ENCODE results near the gene LTO1. TPM values are rescaled to one million over a fixed set of nuclear protein-coding genes. Genes with fewer than 3 reads are reported as not detected.

Gene LTO1
- total and polyA plus RNA-seq, 10 donors: 17.5 to 41.4 (median 31.0) TPM

DNA sequence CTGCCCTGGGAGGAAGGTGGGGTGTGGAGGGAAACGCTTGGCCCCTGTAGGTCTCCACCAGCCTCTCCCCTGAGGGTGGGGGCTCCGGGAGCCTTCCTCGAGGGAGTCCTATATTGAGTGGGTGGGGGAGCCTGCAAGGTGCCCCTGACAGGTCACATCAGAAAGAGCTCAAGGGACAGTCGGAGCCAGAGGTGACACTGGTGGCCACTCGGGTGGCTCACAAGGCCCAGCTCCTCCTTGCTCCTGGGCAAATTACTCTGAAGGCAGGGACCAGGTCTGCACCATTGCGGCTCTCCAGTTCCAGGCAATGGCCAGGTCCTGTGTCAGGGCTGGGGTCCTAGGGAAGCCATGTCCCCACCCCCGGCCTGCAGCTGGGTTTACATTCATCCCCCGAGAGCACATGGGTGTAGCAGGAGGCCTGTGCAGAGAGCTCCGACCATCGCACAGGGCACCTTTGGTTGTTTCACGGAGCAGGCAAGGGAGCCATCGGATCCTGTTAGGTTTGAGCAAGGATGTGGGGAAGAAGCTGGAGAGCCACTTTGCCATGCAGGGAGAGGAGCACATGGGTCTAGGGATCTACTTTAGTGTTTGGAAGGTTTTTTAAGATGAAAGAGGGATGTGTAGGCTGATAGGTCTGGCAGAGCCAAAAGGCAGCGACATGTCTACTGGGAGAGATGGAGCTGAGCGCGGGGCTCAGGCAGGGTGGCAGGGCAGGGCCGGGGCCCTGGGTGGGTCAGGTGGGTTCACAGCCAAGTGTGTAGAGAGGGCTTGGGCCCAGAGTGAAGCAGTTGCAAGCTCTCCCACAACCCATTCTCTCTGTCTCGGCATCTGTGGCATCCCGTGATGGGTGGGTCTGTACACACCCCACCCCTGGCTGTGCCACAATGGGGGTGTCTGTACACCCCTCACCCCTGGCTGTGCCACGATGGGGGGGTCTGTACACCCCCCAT lies 19.4 kb downstream of the LTO1 start:
- WGBS, 5 donors: 86 to 93% (median 91%) methylated on average over 18 to 19 of the region's 19 CpGs
- Histone ChIP-seq H3K27me3 (replicated peaks in 1 of 7) (no peaks in the 10 kb centered on the region), H3K36me3 (peaks cover 0 to 43% (median 26%) of the 10 kb centered on the region in 6 donors), H3K4me1 (peaks cover 0 to 15% (median 8%) of the 10 kb centered on the region in 6 donors), H3K4me3 (no peak overlapping the region), H3K9me3 (no peaks in the 10 kb centered on the region), H3K27ac (no peak overlapping the region)
- DNase-seq: peak; percentile 61
- TF ChIP-seq POLR2A (IDR thresholded peaks at IDR 0.05) (no peak), POLR2AphosphoS5 (IDR thresholded peaks at IDR 0.05) (no peak)
- TF ChIP-seq, protein P1, sequence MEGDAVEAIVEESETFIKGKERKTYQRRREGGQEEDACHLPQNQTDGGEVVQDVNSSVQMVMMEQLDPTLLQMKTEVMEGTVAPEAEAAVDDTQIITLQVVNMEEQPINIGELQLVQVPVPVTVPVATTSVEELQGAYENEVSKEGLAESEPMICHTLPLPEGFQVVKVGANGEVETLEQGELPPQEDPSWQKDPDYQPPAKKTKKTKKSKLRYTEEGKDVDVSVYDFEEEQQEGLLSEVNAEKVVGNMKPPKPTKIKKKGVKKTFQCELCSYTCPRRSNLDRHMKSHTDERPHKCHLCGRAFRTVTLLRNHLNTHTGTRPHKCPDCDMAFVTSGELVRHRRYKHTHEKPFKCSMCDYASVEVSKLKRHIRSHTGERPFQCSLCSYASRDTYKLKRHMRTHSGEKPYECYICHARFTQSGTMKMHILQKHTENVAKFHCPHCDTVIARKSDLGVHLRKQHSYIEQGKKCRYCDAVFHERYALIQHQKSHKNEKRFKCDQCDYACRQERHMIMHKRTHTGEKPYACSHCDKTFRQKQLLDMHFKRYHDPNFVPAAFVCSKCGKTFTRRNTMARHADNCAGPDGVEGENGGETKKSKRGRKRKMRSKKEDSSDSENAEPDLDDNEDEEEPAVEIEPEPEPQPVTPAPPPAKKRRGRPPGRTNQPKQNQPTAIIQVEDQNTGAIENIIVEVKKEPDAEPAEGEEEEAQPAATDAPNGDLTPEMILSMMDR (IDR thresholded peaks at IDR 0.05 in 8 of 11, conservative IDR thresholded peaks at IDR 0.05 in 3 of 11): no peak
- intact Hi-C loops (cut with DNase I; ENCODE audit: low total_unique reads): no loop called here

GRCh38 chr11:69654660-69655478 lies 20.3 kb downstream of the LTO1 start:
- Histone ChIP-seq H3K4me1 (peaks cover 0 to 15% (median 8%) of the 10 kb centered on the region in 6 donors), H3K4me3 (no peak overlapping the region), H3K27ac (no peak overlapping the region), H3K27me3 (replicated peaks in 1 of 7) (no peaks in the 10 kb centered on the region), H3K36me3 (peaks cover 0 to 47% (median 34%) of the 10 kb centered on the region in 6 donors), H3K9me3 (no peaks in the 10 kb centered on the region)
- WGBS, 5 donors: 78 to 86% (median 83%) methylated on average over 17 to 27 of the region's 27 CpGs
- TF ChIP-seq POLR2AphosphoS5 (IDR thresholded peaks at IDR 0.05): peak in 2 of 3 donors; percentile 5 to 11
- no peak for TF ChIP-seq POLR2A (IDR thresholded peaks at IDR 0.05)
- TF ChIP-seq, protein P1 (IDR thresholded peaks at IDR 0.05 in 8 of 11, conservative IDR thresholded peaks at IDR 0.05 in 3 of 11): no peak
- DNase-seq: no peak
- intact Hi-C loops (cut with DNase I; ENCODE audit: low total_unique reads): no loop called here

- Histone ChIP-seq H3K9me3 (no peaks in the 10 kb centered on the region), H3K27me3 (replicated peaks in 1 of 7) (no peaks in the 10 kb centered on the region), H3K36me3 (peaks cover 0 to 54% (median 38%) of the 10 kb centered on the region in 6 donors), H3K27ac (no peak overlapping the region), H3K4me3 (no peak overlapping the region), H3K4me1 (peaks cover 0 to 23% (median 8%) of the 10 kb centered on the region in 6 donors)
- intact Hi-C loops (cut with DNase I; ENCODE audit: low total_unique reads): no loop called here
- 76 to 89% (median 85%) methylated on average over 33 to 38 of the region's 38 CpGs for WGBS, 5 donors
- DNase-seq: peak; percentile 74
- peak in 2 of 3 donors; percentile 66 to 70 for TF ChIP-seq POLR2AphosphoS5 (IDR thresholded peaks at IDR 0.05)
- TF ChIP-seq POLR2A (IDR thresholded peaks at IDR 0.05): no peak
- TF ChIP-seq, protein P1 (IDR thresholded peaks at IDR 0.05 in 8 of 11, conservative IDR thresholded peaks at IDR 0.05 in 3 of 11): no peak
Measured at GRCh38 chr11:69654001-69654659, 21.0 kb downstream of the LTO1 start.

All from spleen (tissue), 11 donors.